Bronchial epithelial cell (primary cell): Measurements from ENCODE around the gene NUMBL. TPM values are rescaled to one million over a fixed set of nuclear protein-coding genes. Genes with fewer than 3 reads are reported as not detected.

ENCODE experiments used
- DNase-seq: peaks from one replicate; pipeline ENCODE4 v3.0.0-alpha.2; 2010; ENCODE audit warnings: low read depth
- FAIRE-seq: peaks from 2 replicates; lab custom pipeline; 2011; peaks lifted over from hg19 to GRCh38; lab: Jason Lieb, UNC
- H3K27me3 ChIP-seq: 2 replicates; pipeline ENCODE4 v1.5.1; 2011; ENCODE audit warnings: low read length; ENCODE audit not compliant: control insufficient read depth, insufficient read depth
- H3K36me3 ChIP-seq: 2 replicates; pipeline ENCODE4 v1.5.1; 2011; ENCODE audit warnings: low read length; ENCODE audit not compliant: control insufficient read depth, insufficient read depth
- H3K4me3 ChIP-seq: 2 replicates; pipeline ENCODE4 v1.5.1; 2011; ENCODE audit warnings: mild to moderate bottlenecking, low read depth, low read length, control low read depth
- CTCF ChIP-seq: IDR thresholded peaks from 2 replicates; pipeline ENCODE4 v1.5.1; 2011; ENCODE audit warnings: mild to moderate bottlenecking, moderate library complexity, low read length, control low read depth, inconsistent platforms; ENCODE audit not compliant: insufficient read depth, severe bottlenecking
- total RNA-seq: library from RNA; depleted of rRNA; stranded (reverse); fragments of >200 nt; gene quantifications from 2 replicates; pipeline ENCODE4 v1.2.1, GENCODE V29; 2014

Gene NUMBL
- total RNA-seq, 1 donor from 2014 or later: 8.4 TPM

GRCh38 chr19:40666803-40667438 is 23.5 kb downstream of the NUMBL start:
- FAIRE-seq (no peak), DNase-seq (no peak)
- H3K4me3 ChIP-seq: no peak overlapping the region
- no peaks in the 10 kb centered on the region for H3K27me3 ChIP-seq
- TF ChIP-seq CTCF: no peak
- H3K36me3 ChIP-seq: peaks cover 26% of the 10 kb centered on the region

- Histone ChIP-seq H3K27me3 (no peaks in the 10 kb centered on the region), H3K36me3 (peaks cover 7% of the 10 kb centered on the region), H3K4me3 (peak overlapping the region; percentile 66)
- no peak for TF ChIP-seq CTCF
- FAIRE-seq (no peak), DNase-seq (no peak)
Measured at GRCh38 chr19:40663695-40664692, 26.5 kb downstream of the NUMBL start.

GRCh38 chr19:40662925-40663694 is 27.3 kb downstream of the NUMBL start:
- DNase-seq (peak; percentile 56), FAIRE-seq (no peak)

GRCh38 chr19:40661616-40662015 is 28.8 kb downstream of the NUMBL start:
- no peaks in the 10 kb centered on the region for H3K27me3 ChIP-seq
- TF ChIP-seq CTCF: no peak
- no peak for DNase-seq
- no peak overlapping the region for H3K4me3 ChIP-seq
- no peak for FAIRE-seq
- H3K36me3 ChIP-seq: no peaks in the 10 kb centered on the region

More at GRCh38 chr19:40662925-40663694, 27.3 kb downstream of the NUMBL start:
- no peaks in the 10 kb centered on the region for H3K27me3 ChIP-seq
- H3K36me3 ChIP-seq: peaks cover 7% of the 10 kb centered on the region
- H3K4me3 ChIP-seq: peak overlapping the region; percentile 66
- peak; percentile 88 for TF ChIP-seq CTCF

- H3K27me3 ChIP-seq: no peaks in the 10 kb centered on the region
- no peaks in the 10 kb centered on the region for H3K36me3 ChIP-seq
- DNase-seq (no peak), FAIRE-seq (no peak)
- TF ChIP-seq CTCF: no peak
- no peak overlapping the region for H3K4me3 ChIP-seq
Measured at GRCh38 chr19:40659566-40659965, 30.9 kb downstream of the NUMBL start.
